ENCODE results near the gene AGBL1.

AGBL1 gene

DNA sequence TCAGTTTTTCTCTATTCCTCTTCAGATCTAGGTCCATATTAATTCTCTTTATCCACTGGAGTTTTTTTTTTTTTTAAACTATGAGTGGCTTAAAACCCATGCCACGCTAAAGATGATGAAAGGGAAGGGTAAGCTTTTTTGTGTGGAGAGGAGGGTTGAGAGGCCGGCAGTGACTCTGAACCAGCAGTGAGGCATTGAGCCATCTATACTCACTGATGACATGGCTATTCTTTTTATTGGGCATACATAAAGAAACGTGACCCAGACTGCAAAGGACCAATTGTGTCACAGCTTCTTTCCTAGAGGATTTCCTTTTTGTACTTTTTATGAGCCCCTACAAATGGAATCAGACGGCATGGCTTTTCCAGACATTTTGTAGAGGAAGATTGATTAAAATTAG is 662.2 kb downstream of the AGBL1 start (continued):
- TF ChIP-seq, protein P1, sequence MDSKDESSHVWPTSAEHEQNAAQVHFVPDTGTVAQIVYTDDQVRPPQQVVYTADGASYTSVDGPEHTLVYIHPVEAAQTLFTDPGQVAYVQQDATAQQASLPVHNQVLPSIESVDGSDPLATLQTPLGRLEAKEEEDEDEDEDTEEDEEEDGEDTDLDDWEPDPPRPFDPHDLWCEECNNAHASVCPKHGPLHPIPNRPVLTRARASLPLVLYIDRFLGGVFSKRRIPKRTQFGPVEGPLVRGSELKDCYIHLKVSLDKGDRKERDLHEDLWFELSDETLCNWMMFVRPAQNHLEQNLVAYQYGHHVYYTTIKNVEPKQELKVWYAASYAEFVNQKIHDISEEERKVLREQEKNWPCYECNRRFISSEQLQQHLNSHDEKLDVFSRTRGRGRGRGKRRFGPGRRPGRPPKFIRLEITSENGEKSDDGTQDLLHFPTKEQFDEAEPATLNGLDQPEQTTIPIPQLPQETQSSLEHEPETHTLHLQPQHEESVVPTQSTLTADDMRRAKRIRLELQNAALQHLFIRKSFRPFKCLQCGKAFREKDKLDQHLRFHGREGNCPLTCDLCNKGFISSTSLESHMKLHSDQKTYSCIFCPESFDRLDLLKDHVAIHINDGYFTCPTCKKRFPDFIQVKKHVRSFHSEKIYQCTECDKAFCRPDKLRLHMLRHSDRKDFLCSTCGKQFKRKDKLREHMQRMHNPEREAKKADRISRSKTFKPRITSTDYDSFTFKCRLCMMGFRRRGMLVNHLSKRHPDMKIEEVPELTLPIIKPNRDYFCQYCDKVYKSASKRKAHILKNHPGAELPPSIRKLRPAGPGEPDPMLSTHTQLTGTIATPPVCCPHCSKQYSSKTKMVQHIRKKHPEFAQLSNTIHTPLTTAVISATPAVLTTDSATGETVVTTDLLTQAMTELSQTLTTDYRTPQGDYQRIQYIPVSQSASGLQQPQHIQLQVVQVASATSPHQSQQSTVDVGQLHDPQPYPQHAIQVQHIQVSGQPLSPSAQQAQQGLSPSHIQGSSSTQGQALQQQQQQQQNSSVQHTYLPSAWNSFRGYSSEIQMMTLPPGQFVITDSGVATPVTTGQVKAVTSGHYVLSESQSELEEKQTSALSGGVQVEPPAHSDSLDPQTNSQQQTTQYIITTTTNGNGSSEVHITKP (tag by site-specific recombination; IDR thresholded peaks at IDR 0.05) = no peak
- TF ChIP-seq ZNF292 (tag by site-specific recombination; IDR thresholded peaks at IDR 0.05; ENCODE audit: borderline replicate concordance, low read depth) = no peak
- TF ChIP-seq BCL11A (tag by site-specific recombination; IDR thresholded peaks at IDR 0.05; ENCODE audit: low read depth) = no peak
- no peak for TF ChIP-seq ZNF677 (tag by site-specific recombination; IDR thresholded peaks at IDR 0.05)

DNA sequence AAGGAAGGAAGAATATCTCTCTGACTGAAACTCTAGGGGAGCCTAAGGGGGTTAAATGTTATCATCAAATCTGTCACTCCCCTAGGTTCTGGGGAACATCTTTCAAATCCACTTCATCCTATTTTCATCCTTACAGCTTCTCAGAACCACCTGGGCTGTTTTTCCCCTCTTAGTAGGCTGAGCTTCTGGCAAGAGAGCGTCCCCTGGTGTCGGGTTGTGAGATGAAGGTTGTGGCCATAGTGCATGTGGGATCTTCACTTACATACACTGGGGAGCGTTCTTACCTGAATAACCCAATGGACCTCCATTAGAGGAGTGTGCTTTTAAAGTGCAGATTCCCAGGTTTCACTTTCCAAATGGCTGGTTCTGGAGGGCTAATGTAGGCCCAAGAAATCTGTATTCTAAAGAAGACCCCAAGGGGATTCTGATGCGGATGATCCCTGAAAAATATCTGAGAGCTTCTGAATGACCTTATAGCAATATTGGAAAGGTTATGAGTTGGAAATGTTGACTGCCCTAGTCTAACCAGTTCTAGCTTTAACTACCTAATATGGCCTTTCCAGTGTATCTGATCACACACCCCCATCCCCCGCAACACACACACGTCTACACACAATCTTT is 663.7 kb downstream of the AGBL1 start:
- Histone ChIP-seq H3K27ac (ENCODE audit: extremely low read depth, low read depth, low read length) (no peak overlapping the region), H3K4me3 (ENCODE audit: low read depth, low read length) (no peak overlapping the region), H3K36me3 (ENCODE audit: control insufficient read depth in 2 of 2, insufficient read depth in 1 of 2, low read length in 2 of 2) (no peaks in the 10 kb centered on the region), H3K9me3 (ENCODE audit: control insufficient read depth, insufficient read depth, low read depth, low read length) (no peaks in the 10 kb centered on the region), H3K4me1 (ENCODE audit: control insufficient read depth, insufficient read depth, low read length) (no peaks in the 10 kb centered on the region; the same call in 1 of the 2 replicates)
- CTCF ChIA-PET = interaction anchor here (0.6 to 3.5 kb wide), 47 partner anchors 9 to 1865 kb away, joined by 3 to 42 read pairs (median 3); no protein-coding TSS in a partner anchor
- TF ChIP-seq YY2 (tag by site-specific recombination; IDR thresholded peaks at IDR 0.05) (no peak), ZNF654 (tag by site-specific recombination; IDR thresholded peaks at IDR 0.05; ENCODE audit: low read depth) (peak; percentile 20), ZNF610 (tag by site-specific recombination; IDR thresholded peaks at IDR 0.05; ENCODE audit: borderline replicate concordance) (no peak)
- TF ChIP-seq, protein P2, sequence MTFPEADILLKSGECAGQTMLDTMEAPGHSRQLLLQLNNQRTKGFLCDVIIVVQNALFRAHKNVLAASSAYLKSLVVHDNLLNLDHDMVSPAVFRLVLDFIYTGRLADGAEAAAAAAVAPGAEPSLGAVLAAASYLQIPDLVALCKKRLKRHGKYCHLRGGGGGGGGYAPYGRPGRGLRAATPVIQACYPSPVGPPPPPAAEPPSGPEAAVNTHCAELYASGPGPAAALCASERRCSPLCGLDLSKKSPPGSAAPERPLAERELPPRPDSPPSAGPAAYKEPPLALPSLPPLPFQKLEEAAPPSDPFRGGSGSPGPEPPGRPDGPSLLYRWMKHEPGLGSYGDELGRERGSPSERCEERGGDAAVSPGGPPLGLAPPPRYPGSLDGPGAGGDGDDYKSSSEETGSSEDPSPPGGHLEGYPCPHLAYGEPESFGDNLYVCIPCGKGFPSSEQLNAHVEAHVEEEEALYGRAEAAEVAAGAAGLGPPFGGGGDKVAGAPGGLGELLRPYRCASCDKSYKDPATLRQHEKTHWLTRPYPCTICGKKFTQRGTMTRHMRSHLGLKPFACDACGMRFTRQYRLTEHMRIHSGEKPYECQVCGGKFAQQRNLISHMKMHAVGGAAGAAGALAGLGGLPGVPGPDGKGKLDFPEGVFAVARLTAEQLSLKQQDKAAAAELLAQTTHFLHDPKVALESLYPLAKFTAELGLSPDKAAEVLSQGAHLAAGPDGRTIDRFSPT (tag by site-specific recombination; IDR thresholded peaks at IDR 0.05) = no peak
- POLR2A ChIA-PET = no interaction called here

DNA sequence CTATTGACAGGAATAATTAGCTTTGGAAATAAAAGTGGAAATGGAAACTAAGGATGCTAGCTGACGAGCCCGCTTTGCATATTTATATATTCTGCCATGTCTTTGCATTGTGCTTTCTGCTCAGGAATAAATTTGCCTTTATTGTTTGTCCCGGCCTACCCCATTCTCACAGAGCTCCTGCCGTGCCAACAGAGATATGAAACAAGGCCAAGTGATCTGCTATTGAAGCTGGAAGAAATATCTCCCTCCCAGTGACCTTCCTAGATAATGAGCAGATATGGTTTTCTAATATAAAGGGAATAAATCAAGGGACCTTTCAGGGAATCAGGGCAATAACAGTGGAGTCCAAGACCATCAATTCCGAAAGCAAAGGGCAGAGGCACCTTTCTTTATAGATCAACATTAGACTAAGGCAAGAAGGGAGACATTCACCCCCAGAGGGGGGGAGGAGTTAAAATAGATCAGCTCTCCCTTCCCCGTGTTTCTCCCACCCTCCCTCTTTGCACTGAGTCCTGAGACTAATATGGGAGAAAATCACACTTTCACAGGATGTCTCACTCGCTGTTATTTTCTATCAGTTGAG is 664.6 kb downstream of the AGBL1 start:
- H3K4me3 ChIP-seq (ENCODE audit: low read depth, low read length) = no peak overlapping the region
- ChIA-PET POLR2A (interaction anchor here (0.5 kb wide), 1 partner anchor 9 kb away, joined by 4 read pairs; no protein-coding TSS in a partner anchor), CTCF (interaction anchor here (0.6 to 3.5 kb wide), 24 partner anchors 10 to 1864 kb away, joined by 3 to 42 read pairs (median 5); no protein-coding TSS in a partner anchor)

More for the DNA sequence above, 664.6 kb downstream of the AGBL1 start:
- Histone ChIP-seq H3K27ac (ENCODE audit: extremely low read depth, low read depth, low read length) (no peak overlapping the region), H3K4me1 (ENCODE audit: control insufficient read depth, insufficient read depth, low read length) (no peaks in the 10 kb centered on the region; the same call in 1 of the 2 replicates), H3K36me3 (ENCODE audit: control insufficient read depth in 2 of 2, insufficient read depth in 1 of 2, low read length in 2 of 2) (no peaks in the 10 kb centered on the region), H3K9me3 (ENCODE audit: control insufficient read depth, insufficient read depth, low read depth, low read length) (no peaks in the 10 kb centered on the region)
- TF ChIP-seq, protein P2 (tag by site-specific recombination; IDR thresholded peaks at IDR 0.05) = no peak
- TF ChIP-seq ZNF426 (tag by site-specific recombination; IDR thresholded peaks at IDR 0.05) (no peak), ZNF133 (tag by site-specific recombination; IDR thresholded peaks at IDR 0.05) (no peak), ZNF792 (tag by site-specific recombination; IDR thresholded peaks at IDR 0.05) (no peak), KLF7 (tag by site-specific recombination; IDR thresholded peaks at IDR 0.05; ENCODE audit: borderline replicate concordance) (no peak), ZNF223 (tag by site-specific recombination; IDR thresholded peaks at IDR 0.05) (no peak), ZNF37A (tag by site-specific recombination; IDR thresholded peaks at IDR 0.05) (no peak), OVOL3 (tag by site-specific recombination; IDR thresholded peaks at IDR 0.05) (no peak), ZNF677 (tag by site-specific recombination; IDR thresholded peaks at IDR 0.05) (no peak), ZNF2 (tag by site-specific recombination; IDR thresholded peaks at IDR 0.05) (no peak), REPIN1 (tag by site-specific recombination; IDR thresholded peaks at IDR 0.05; ENCODE audit: low read depth) (no peak), ZNF791 (tag by site-specific recombination; IDR thresholded peaks at IDR 0.05) (no peak)
